ENCODE data around the gene KRTAP6-3.

The KRTAP6-3 gene, protein sequence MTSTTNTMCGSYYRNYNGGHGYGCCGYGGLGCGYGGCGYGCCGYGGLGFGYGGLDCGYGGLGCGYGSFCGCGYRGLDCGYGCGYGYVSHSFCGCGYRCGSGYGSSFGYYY

DNA sequence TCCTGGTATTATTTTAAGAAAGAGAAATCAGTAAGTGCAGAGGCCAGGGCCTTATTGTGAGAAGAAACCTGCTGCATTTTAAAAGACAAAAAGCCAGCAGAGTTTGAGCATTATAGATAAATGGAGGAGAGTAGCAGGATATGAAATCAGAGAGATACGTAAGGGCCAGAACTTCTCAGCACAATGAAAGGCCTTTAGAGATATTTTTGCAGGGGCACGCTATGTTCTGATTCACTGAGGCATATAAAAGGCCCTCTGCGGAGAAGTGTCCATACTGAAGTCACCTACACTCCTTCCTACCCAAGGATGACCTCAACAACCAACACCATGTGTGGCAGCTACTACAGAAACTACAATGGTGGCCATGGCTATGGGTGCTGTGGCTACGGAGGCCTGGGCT lies at the start of gene KRTAP6-3:
KRTAP6-3 (plus strand) TSS at position 301 of the 400 bp plus-strand sequence; CDS start at position 307, 6 bp downstream.
- no peak for DNase-seq (ENCODE audit: low read depth, low spot score)

DNA sequence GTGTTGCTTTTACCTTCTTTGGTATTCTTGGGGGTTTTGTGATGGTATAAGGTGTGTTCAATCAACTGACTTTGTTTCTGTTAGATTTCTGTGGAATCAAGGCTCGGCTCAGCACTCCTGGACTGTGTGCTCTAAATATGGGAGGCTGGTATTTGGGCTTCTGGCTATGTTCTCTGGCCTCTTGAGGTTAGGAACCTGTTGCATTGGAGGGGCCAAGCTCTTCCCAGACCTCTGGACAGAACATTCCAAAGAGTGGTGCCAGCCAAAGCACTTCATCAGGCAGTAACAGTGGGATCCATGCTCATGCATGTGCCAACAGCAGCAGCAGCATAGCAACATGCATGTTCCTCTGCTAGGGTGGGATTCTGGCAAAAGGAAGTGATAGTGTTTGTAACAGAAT lies 39.5 kb upstream of the KRTAP6-3 start:
- DNase-seq (ENCODE audit: low read depth, low spot score): no peak

DNA sequence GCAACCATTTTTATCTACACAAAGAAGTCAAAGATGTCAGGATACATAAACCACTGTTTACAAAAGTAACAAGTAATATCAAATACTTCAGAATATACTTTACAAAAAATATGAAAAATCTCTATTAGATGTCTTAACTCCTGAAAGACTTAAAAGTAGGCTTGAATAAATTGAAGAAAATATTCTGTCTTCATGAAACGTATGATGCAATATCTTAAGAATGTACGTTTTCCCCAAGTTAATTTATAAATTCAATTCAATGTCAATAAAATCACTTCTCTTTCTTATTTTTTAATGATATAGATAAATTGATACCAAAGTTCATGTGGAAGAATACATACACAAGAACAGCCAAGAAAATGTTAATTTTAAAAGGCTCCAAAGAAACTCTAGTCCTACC lies 37.1 kb upstream of the KRTAP6-3 start:
- DNase-seq (ENCODE audit: low read depth, low spot score): no peak

DNA sequence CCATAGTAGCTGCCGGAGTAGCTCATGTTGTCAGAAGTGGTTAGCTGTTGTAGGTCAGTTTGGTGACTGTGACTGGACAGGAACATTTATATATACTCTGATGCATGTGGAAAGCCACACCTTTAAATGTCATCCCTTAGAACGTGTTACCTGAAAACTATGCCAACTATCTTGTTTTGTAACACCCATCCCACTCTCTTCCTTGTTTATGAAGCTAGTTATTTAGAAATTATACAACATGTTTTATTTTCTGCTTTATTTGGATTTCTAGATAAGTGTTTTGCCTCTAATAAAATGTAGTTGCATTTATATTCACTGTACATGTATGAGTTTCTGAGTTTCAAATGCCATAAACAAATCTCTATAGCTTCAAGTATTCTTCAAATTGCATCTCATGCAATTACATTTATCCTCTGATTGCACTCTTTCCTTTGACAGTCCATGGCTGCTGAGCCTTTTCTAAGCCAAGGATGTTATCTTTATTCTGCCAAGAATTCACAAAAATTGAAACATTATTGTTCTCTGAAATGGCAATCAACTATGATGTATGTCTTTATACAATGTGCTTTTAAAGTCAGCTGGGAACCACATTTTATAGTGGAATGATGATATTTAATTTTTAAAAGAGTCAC lies 30.9 kb upstream of the KRTAP6-3 start, which contains the start of gene KRTAP19-7:
KRTAP19-7 (minus strand) TSS at position 51 of the 632 bp plus-strand sequence; CDS start at position 26, 25 bp downstream.
- DNase-seq (ENCODE audit: low read depth, low spot score): no peak

DNA sequence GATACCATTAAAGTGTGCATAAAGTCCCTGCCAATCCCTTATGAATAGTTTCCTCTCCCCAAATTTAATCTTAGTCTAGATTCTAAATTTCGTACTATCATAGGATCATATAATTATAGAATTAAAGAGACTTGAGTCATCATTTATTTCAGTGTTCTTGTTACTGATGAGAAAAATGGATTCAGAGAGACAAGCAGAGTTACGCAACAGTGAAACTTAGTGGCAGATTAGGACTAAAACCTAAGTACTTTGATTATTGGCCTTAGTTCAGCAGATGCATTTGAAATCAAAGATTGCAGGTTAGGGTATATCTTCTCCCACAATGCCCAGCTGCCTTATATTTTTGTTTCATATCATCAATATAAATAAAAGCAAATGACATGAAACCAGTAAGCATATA lies 30.3 kb upstream of the KRTAP6-3 start:
- no peak for DNase-seq (ENCODE audit: low read depth, low spot score)

DNA sequence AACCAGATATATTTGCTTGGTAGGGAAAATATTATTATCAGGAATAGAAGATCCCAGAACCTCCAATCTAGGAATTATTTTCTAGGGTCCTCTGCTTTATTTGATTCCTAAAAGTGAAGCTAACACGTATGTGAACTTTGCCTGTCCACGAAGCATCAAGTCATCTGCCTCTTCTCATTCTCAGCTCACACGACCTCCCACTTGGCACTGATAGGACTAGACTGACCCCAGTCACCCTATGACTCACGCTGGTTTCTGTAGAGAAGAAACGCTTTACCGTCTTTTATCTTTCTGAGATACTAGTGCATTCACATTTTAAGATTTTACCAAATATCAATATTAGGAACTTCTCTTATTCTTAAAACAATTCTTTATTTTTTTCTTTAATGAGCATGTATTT lies 29.2 kb upstream of the KRTAP6-3 start:
- DNase-seq (ENCODE audit: low read depth, low spot score): no peak

DNA sequence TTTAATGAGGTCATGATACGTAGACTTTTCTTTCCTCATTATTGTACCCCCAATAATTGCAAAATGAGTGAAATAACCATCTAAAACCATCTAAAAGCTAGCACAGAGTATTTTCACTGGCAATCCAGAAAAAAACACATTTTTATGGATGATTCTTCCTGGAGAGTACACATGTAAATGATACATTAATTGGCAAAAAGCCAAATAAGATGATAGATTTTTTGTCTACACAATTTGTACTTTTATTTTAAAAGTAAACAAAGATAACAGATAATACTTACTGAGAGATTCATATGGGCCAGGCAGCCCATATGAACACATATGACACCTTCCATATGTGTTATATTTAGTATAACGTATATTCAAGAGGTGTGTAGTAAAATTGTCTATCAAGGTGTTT lies 28.6 kb upstream of the KRTAP6-3 start:
- no peak for DNase-seq (ENCODE audit: low read depth, low spot score)

DNA sequence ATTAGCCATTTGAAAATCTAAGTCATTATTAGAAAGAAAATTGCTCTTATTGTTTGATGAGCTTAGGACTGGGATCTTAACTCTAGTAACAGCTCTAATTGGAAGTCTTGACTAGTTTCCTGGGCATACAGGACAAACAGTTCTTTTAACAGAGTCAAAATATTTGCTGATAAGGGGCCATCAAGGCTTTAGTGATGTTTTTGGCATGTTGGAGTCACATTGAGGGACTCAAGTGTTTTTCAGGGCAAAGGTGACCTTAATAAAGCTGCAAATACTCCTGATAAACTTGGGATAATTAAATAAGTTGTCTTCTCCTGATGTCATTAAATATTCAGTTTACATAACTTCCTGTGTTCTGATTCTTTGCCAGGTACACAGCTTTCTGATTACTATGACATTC lies 24.6 kb upstream of the KRTAP6-3 start:
- DNase-seq (ENCODE audit: low read depth, low spot score): no peak

DNA sequence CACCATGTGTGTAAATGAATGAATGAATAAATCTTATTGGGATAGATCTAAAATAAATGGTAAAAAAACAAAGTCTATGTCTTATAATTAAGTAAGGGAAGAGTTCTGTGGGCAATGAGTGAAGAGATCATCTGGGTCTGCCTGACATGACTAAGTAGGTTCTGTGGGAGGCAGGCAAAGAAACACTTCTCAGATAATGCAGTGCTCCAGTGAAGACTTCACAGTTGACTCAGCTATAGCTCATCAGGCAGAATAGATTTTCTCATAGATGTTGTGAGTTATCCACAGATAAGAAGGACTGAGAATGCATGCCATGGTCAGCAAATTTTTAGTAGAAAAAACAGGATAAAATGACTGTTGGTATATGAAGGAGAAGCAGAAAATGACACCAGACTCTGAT lies 14.5 kb upstream of the KRTAP6-3 start:
- DNase-seq (ENCODE audit: low read depth, low spot score): no peak

DNA sequence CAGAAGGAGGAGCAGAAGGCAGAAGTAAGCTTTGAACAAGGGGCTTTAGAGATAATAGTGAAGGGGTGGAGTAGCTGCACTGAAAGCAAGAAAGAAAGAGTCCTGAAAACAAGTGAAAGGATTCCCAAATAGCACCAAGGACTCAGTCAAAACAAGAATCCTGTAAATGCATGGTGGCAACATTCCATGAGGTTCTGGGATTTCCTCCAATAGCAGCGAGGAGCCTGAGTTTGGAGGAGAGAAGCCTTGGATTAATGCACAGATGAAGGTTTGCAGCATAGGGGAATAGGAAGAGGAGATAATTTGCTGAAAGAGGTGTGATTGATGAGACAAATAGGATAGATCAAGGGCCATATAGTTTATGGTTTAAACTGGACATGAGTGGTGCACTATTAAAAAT lies 12.9 kb upstream of the KRTAP6-3 start:
- no peak for DNase-seq (ENCODE audit: low read depth, low spot score)

DNA sequence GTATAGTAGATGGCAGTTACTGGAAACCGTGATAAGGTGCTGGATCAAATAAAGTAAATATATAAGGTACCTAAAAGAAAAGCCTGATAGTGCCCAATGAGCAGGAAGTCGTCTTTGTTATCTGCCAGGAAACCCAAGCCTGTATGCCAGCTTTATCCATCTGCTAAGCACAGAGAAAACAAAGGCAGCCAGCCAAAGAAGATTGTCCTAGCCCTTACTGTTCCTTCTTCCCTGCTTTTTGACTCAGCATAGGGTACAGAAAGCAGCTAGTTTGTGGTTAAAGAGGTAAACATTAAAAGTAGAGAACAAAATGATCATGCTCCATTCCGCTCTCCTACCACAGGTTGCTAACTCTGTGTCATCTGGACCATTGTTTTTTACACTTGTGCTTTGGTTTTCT lies 12.1 kb upstream of the KRTAP6-3 start:
- no peak for DNase-seq (ENCODE audit: low read depth, low spot score)

DNA sequence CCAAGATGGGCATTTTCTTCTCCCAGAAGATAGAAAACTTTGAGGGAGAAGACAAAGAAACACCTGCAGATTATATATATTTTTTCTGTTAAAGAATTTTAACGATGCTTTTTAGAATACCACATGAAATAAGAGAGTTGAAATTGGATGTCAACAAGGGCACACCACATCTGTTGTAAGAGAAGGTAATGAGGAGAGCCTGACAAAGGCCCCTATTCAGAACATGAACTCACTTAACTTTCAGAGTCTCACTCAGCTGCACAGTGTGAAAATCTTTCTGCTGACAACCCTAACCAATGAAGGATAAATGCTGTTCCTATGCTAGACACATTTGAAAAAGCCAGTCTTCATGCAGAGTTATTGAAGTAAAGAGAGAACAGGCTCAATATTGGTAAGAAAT lies 9.4 kb upstream of the KRTAP6-3 start:
- DNase-seq (ENCODE audit: low read depth, low spot score): no peak

DNA sequence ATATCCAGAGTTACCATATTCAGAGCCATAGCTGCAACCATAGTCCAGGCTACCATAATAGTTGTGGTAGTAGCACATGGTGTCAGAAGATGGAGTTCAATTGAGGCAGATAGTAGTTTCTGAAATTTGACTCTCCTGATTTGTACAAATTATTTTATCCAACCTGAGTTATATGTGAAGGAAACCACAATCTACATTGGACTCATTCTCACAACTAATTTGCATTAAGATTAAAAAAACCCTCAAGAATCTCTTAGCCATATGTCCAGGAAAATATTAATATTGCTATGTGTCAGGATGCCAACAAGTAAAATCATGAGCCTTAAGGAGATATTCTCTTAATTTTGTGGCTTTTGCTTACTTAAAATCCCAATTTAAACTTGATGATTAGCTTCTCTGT lies 1.9 kb upstream of the KRTAP6-3 start, which contains the start of gene KRTAP22-2:
KRTAP22-2 (minus strand) TSS at position 101 of the 400 bp plus-strand sequence.
- DNase-seq (ENCODE audit: low read depth, low spot score): no peak

DNA sequence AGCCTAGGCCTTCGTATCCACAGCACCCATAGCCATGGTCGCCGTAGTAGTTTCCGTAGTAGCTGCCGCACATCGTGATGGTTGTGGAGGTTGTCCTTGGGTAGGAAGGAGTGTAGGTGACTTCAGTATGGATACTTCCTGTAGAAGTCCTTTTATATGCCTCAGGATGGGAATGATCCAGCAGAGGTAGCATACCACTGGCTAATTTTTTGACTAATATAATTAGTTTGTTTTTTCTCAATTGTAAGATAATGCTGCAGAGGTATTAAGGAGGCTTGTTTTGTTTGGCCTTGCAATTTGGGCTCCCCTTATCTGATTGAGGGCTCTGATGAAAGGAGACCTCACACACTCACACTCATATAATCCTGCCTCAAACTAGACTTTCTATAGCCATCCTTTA lies 6.6 kb downstream of the KRTAP6-3 start, which contains the start of gene KRTAP6-2:
KRTAP6-2 (minus strand) TSS at position 101 of the 400 bp plus-strand sequence; CDS start at position 73, 28 bp downstream.
- DNase-seq (ENCODE audit: low read depth, low spot score): no peak

DNA sequence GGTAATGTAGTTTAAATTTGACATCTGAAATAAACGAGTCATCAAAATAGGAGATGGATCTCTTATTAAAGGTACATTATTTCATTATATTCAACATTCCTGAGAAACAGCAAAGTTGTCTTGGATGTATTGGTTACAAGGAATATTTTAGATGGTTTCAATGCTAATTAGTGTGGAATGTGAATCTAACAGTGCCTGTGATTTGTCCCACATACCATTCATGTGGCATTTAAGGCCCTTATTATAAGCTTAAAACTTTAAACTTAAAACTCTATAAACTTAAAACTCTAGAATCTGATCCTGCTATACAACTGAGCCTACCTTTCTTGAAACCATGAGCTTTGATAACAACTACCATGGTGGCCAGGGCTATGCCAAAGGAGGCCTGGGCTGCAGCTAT lies 8.5 kb downstream of the KRTAP6-3 start, which contains the start of gene KRTAP22-1:
KRTAP22-1 (plus strand) TSS at position 301 of the 400 bp plus-strand sequence.
- no peak for DNase-seq (ENCODE audit: low read depth, low spot score)

DNA sequence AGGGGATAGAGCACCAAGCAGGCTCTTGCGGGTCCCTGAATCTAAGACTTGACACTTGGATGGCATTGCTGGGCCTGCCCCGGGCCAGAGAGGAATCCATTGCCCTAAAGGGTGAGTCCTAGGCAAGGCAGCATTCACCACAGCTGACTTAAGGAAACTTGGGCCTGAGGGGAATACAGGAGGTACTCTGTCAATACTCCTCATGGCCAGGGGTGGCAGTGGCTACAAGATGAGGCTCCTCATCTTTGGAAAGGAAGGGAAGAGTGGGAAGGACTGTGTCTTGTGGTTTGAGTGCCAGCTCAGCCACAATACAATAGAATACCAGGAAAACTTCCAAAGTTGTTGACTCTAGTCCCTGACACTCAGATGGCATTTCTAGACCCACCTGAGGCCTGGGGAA lies 13.7 kb downstream of the KRTAP6-3 start:
- no peak for DNase-seq (ENCODE audit: low read depth, low spot score)

DNA sequence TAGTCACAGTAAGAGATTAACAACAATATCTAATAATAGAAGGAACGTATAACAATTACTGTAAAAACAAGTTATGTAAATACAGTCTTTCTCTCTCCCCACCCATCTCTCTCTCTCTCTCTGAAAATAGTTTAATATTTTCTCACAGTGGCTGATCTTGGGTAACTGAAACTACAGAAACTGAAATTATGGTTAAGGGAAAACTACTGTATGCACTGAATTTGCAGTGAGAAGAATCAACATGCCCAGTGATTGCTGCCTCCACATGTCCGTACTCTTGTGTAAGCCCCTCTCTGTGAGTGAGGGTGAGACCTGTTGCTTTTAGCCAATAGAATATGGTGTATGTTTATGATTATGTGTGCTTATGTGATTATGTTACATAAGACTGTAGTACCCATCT lies 19.9 kb downstream of the KRTAP6-3 start:
- DNase-seq (ENCODE audit: low read depth, low spot score): no peak

DNA sequence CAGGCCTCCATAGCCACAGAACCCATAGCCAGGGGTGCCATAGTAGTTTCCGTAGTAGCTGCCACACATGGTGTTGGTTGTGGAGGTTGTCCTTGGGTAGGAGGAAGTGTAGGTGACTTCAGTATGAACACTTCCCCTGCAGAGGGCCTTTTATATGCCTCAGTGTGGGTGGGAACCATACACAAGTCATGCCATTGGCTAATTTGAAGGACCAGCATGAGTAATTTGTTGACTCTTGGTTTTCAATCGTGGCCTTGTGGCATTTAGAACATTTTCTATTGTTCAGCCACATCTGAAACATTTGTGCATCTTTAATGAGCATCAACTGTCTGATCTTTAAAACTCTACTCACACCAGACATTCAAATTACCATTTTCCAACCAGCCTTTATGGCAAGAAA lies 21.6 kb downstream of the KRTAP6-3 start, which contains the start of gene KRTAP6-1:
KRTAP6-1 (minus strand) TSS at position 95 of the 400 bp plus-strand sequence; CDS start at position 69, 26 bp downstream.
- DNase-seq (ENCODE audit: low read depth, low spot score): no peak

DNA sequence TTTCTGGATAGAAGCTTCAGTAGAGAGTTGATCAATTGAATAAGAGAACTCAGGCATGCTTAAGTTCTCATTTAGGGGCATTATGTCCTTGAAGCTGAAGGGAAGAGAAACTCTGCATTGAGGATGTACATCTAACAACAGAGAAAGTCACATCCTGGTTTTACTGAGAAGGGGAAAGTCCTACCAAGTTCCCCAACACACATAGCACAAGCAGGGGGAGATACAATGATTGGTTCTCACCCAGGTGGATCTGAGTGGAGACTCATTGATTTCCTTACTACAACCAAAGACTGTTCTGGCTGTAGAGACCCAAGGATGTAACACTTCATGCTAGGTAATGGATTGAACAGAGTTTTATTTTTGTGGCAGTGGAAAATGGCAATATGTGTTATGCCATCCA lies 23.0 kb downstream of the KRTAP6-3 start:
- no peak for DNase-seq (ENCODE audit: low read depth, low spot score)

DNA sequence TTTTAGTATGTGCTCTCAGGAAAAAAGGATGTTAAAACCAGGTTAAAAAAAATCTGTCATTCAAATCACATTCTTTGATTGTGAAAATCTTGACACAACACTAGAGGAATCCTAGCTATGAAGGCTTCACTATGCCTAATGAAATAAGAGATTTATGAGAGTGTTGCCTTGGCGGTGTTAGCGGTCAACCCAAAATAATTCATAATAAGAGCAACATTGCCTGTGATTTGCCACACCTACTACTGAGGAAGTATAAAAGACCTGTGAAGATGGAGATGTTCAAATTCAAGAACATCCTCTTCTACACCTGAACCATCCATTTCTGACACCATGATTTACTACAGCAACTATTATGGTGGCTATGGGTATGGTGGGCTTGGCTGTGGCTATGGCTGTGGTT lies 23.9 kb downstream of the KRTAP6-3 start, which contains the start of gene KRTAP20-1:
KRTAP20-1 (plus strand) TSS at position 301 of the 400 bp plus-strand sequence; CDS start at position 331, 30 bp downstream.
- no peak for DNase-seq (ENCODE audit: low read depth, low spot score)

DNA sequence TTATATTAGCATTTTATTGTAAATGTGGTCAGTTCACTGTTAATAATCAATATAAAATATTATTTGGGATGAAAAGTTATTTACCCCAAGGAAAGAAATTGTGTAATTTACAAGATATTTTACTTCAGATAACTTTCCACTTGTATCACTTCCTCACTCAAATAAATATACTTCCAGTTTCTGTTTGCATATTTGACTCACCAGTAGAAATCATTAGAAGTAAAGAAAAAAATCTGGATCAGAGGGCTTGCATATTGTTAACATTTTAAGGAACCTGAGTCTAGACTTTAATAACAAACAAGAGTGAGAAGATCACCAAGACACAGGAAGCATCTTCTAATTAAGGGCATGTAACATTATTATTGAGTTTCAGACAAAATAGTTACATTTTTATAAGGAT lies 27.8 kb downstream of the KRTAP6-3 start:
- DNase-seq (ENCODE audit: low read depth, low spot score): no peak

DNA sequence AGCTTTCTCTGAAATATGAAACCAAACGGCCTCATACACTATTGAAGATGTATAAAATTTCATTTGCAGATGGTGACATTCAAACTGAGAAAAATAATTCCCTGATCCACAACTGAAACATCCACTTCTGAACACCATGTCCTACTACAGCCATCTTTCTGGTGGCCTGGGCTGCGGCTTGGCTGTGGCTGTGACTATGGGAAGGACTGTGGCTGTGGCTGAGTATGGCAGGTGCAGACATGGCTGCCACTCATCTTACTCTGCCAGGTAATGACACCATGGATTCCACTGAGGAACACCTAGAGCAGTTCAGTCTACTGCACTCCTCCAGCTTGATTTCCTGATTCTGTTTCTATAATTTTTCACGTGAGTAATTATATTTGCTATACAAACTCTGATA lies 28.3 kb downstream of the KRTAP6-3 start, which contains the start of gene KRTAP20-4:
KRTAP20-4 (plus strand) TSS at position 106 of the 400 bp plus-strand sequence.
- DNase-seq (ENCODE audit: low read depth, low spot score): no peak

DNA sequence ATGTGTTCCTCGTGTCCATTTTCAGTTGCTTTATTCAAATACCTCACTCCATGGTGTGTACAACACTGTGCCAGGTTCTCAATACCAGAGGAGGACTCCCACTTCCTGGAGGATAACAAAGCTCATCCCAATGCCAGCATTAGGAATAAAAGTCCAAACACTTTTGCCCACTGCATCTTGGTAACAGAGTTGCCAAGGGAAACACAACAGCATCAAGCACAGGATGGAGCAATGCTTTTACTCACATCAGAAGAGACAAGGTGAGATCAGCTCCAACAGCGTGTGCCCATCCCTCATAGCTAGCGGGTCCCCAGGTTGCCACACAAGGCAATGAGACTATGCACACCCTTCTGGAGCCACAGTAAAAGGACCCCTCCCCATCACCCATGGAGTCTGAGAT lies 31.1 kb downstream of the KRTAP6-3 start:
- DNase-seq (ENCODE audit: low read depth, low spot score): no peak
